GM12874 (cell line): ENCODE results near the gene MLIP.

Experiments
- CTCF ChIP-seq: IDR thresholded peaks from 2 replicates; pipeline ENCODE4 v1.5.1; 2011; ENCODE audit warnings: low read depth, mild to moderate bottlenecking, control low read depth, low read length, moderate library complexity; ENCODE audit not compliant: insufficient read depth

The MLIP gene

GRCh38 chr6:54185885-54186284 is 74.6 kb downstream of the MLIP start:
- no peak for TF ChIP-seq CTCF

DNA sequence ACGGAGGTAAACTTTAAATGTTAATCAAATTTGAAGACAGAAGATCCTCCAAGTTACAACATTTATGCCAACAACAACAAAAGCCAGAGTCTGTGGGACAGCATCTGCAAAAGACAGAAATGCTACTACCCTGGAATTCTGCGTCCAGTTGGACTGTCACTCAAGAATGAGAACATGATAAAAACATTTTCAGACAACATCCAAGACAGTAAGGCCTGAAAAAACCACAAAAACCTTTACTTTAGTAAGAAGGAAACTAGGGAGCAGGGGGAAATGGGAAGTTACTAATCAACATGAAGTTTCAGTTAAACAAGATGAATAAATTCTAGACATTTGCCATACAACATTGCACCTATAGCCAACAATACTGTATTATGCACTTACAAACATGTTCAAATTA is 77.6 kb downstream of the MLIP start:
- no peak for TF ChIP-seq CTCF

GRCh38 chr6:54191461-54191860 is 80.2 kb downstream of the MLIP start:
- no peak for TF ChIP-seq CTCF

DNA sequence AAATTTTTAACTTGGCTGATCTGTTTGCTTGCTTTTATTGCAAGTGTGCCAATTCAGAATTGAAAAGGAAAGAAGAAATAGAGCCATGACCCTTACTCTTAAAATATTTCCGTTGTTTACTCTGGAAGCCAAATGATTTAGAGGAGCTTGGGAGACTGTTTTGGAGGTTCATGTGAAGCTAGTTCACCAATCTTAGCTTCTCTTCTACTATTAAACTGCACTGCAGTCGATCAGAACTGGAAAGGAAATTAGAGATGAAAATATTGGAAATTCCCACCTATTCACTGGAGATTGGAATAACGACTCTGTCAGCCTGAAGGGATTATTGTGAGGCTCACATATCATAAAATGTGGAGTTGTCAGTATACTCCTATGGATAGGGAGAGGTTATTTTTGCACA is 81.8 kb downstream of the MLIP start:
- TF ChIP-seq CTCF: no peak

GRCh38 chr6:54193560-54193959 is 82.3 kb downstream of the MLIP start:
- TF ChIP-seq CTCF: no peak

- TF ChIP-seq CTCF: no peak
These were observed 82.8 kb downstream of the MLIP start for GRCh38 chr6:54194067-54194466.

DNA sequence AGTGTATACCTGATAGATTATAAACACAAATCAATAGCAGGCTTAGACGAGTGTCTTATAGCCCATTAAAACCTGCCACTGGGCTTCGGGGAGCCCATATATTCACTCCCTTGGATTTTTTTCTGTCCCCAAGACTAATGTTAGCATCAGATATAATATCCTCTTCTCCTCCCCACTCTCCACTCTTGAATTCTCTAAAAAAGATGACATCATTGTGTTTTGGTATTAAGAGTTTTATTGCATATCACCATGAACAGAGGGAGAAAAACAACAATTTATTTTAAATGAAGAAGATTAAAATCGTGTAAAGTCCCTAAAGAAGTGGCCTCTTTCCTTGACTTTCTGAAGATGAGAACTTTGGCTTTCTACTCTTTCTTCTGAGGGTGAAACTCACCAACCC is 84.4 kb downstream of the MLIP start:
- TF ChIP-seq CTCF: no peak

DNA sequence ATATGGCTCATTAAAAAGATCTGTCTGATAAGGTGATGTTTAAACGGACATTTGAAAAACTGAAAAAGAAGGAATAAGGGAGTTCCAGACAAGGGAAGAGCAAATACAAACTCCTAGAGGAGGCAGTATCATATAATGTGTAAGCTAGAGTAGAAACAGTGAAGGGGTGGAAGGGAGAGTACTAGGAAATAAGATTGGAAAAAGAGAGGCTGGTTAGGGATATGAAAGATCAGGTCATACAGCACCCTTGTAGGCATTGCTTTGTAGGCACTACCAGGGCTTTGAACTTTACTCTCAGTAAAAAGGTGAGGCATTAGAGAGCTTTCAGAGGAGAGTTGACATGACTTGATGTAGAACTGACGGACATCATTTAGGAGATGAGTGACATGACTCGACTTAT is 85.7 kb downstream of the MLIP start:
- TF ChIP-seq CTCF: no peak
